ENCODE results near the gene ANKEF1. TPM values are rescaled to one million over a fixed set of nuclear protein-coding genes. Genes with fewer than 3 reads are reported as not detected.

The ANKEF1 gene
- total RNA-seq, 1 experiment from 2014 or later = 5.6 TPM

DNA sequence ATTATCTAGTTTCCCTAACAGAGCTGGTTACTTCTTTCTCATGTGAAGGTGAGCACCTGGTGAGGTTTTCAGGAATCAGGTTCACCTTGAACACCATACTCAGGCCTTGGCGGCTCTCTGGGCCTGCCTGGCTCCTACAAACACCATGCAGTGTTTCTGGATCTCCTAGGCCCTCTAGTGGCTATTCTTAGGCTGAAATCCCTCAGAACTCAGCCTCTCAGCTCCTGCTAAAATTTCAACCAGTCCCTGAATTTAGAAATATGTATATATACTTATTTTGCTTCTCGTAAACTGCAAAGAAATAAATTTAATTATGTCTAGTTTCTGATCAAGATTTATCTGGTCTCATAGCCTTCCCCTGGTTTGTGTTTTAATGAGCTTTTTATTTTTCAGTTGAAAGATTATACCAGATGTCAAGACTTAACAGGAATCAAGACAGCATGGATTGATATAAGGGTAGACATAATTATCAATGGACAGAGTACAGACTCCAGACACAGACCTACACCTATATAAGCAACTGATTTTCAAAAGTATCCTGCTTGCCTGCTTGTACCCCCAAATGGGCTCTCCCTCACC is 55.9 kb downstream of the ANKEF1 start:
- intact Hi-C loops (cut with micrococcal nuclease) = loop anchor here (1.0 to 5.0 kb wide), 6 partner anchors 55 to 577 kb away; no protein-coding TSS in a partner anchor

DNA sequence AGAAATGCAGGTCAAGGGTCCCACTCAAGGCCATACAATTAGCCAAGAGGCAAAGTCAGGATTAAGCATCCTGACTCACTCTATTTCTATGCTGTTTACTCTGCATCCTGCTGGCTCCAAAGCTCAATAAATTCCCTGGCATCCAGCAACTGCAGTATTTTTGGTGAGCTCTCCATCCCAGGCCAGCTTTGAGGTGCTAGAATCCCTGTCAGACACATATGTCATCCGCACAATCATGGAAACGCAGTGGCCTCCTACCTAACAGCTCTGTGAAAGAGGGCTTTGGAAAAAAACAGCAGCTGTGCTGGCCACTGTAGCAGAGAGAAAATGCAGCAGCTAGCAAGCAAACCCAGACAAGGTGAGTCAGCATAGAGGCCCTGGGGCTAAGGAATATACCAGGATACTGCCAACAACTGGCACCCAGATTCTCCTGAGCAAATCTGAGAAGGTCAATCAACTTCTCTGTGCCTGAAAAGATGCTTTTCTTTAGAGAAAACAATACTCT is 58.4 kb downstream of the ANKEF1 start:
- H3K4me1 Mint-ChIP-seq (ENCODE audit: insufficient read depth, unreplicated experiment) = peaks cover 11% of the 10 kb centered on the region
- ChIA-PET CTCF (interaction anchor here (0.6 to 9.5 kb wide), 19 partner anchors 10 to 1304 kb away, joined by 3 to 826 read pairs (median 10); partner anchors contain the start of genes ANKEF1 and MKKS), POLR2A (interaction anchor here (0.8 to 5.2 kb wide), 16 partner anchors 13 to 412 kb away, joined by 3 to 64 read pairs (median 6); partner anchors contain the start of genes ANKEF1, MKKS and SLX4IP)
- intact Hi-C loops (cut with micrococcal nuclease) = loop anchor here (5.0 kb wide), 3 partner anchors 264 to 574 kb away; no protein-coding TSS in a partner anchor
- no peak for TF ChIP-seq CTCF (IDR thresholded peaks at IDR 0.05; ENCODE audit: unreplicated experiment)
- H3K4me3 Mint-ChIP-seq (ENCODE audit: unreplicated experiment) = no peak overlapping the region
- no peaks in the 10 kb centered on the region for H3K9me3 Mint-ChIP-seq (ENCODE audit: unreplicated experiment)
- DNase-seq (ENCODE audit: unreplicated experiment) = peak; percentile 84
- no TSS peak for BruUV-seq (replicated peaks)
- no peaks in the 10 kb centered on the region for H3K27me3 Mint-ChIP-seq (ENCODE audit: insufficient read depth, unreplicated experiment)
- H3K27ac Mint-ChIP-seq (ENCODE audit: low read depth, unreplicated experiment) = no peak overlapping the region
- peaks cover 7% of the 10 kb centered on the region for H3K36me3 Mint-ChIP-seq (ENCODE audit: insufficient read depth, unreplicated experiment)

More for the DNA sequence above, 55.9 kb downstream of the ANKEF1 start:
- TF ChIP-seq CTCF (IDR thresholded peaks at IDR 0.05; ENCODE audit: unreplicated experiment) = peak; percentile 57
- POLR2A ChIA-PET = interaction anchor here (0.6 to 5.2 kb wide), 15 partner anchors 8 to 371 kb away, joined by 3 to 64 read pairs (median 5); partner anchors contain the start of genes ANKEF1 and SLX4IP
- CTCF ChIA-PET = interaction anchor here (0.6 to 9.5 kb wide), 86 partner anchors 8 to 1434 kb away, joined by 3 to 826 read pairs (median 5); partner anchors contain the start of genes ANKEF1, MKKS and SLX4IP
- Mint-ChIP-seq H3K4me1 (ENCODE audit: insufficient read depth, unreplicated experiment) (peaks cover 11% of the 10 kb centered on the region), H3K27ac (ENCODE audit: low read depth, unreplicated experiment) (no peak overlapping the region), H3K4me3 (ENCODE audit: unreplicated experiment) (no peak overlapping the region), H3K36me3 (ENCODE audit: insufficient read depth, unreplicated experiment) (peaks cover 7% of the 10 kb centered on the region), H3K9me3 (ENCODE audit: unreplicated experiment) (no peaks in the 10 kb centered on the region), H3K27me3 (ENCODE audit: insufficient read depth, unreplicated experiment) (no peaks in the 10 kb centered on the region)
- DNase-seq (ENCODE audit: unreplicated experiment) = peak; percentile 69
- no TSS peak for BruUV-seq (replicated peaks)

DNA sequence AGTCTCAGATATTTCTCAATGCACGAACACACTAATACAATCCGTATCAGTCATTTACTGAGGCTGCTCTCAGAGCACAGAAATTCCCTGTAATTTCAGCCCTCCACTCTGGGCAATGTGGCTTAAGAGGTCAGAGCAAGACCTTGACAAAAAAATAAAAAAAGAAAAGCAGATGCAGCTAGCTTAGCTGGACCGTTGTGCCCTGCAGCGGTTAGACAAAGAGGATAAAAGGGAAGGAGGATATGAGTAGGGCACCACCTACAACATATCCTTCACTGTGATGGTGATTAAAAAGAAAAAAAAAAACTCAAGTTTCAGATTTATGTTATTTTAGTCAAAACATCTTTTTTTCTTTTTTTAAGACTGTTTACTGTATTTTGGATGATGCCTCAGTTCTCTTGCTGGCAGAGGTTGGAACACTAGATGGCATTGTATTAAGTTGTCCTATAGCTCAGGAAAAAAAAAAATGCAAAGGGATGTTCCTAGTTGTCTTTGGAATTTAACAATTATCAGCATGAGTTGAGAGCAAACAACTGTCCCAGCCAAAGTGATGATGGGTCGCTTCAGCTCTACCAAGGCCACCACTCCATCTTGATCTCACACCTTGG is 59.9 kb downstream of the ANKEF1 start:
- peaks cover 11% of the 10 kb centered on the region for H3K4me1 Mint-ChIP-seq (ENCODE audit: insufficient read depth, unreplicated experiment)
- no peak overlapping the region for H3K4me3 Mint-ChIP-seq (ENCODE audit: unreplicated experiment)
- ChIA-PET CTCF (interaction anchor here (0.6 to 1.9 kb wide), 14 partner anchors 8 to 477 kb away, joined by 3 to 7 read pairs (median 4); no protein-coding TSS in a partner anchor), POLR2A (interaction anchor here (0.6 kb wide), 1 partner anchor 332 kb away, joined by 3 read pairs; no protein-coding TSS in a partner anchor)
- intact Hi-C loops (cut with micrococcal nuclease) = loop anchor here (5.0 kb wide), 3 partner anchors 263 to 573 kb away; no protein-coding TSS in a partner anchor
- no peak overlapping the region for H3K27ac Mint-ChIP-seq (ENCODE audit: low read depth, unreplicated experiment)
- no TSS peak for BruUV-seq (replicated peaks)
- H3K27me3 Mint-ChIP-seq (ENCODE audit: insufficient read depth, unreplicated experiment) = no peaks in the 10 kb centered on the region
- peaks cover 7% of the 10 kb centered on the region for H3K9me3 Mint-ChIP-seq (ENCODE audit: unreplicated experiment)
- peaks cover 7% of the 10 kb centered on the region for H3K36me3 Mint-ChIP-seq (ENCODE audit: insufficient read depth, unreplicated experiment)
- DNase-seq (ENCODE audit: unreplicated experiment) = no peak
- TF ChIP-seq CTCF (IDR thresholded peaks at IDR 0.05; ENCODE audit: unreplicated experiment) = no peak

GRCh38 chr20:10096790-10097189 is 62.0 kb downstream of the ANKEF1 start:
- Mint-ChIP-seq H3K9me3 (ENCODE audit: unreplicated experiment) (peaks cover 7% of the 10 kb centered on the region), H3K27me3 (ENCODE audit: insufficient read depth, unreplicated experiment) (no peaks in the 10 kb centered on the region)

More at GRCh38 chr20:10096790-10097189, 62.0 kb downstream of the ANKEF1 start:
- ChIA-PET POLR2A (interaction anchor here (0.6 to 1.0 kb wide), 2 partner anchors 41 to 338 kb away, joined by 3 to 4 read pairs; partner anchors contain the start of gene MKKS), CTCF (interaction anchor here (0.6 to 1.4 kb wide), 4 partner anchors 16 to 330 kb away, joined by 3 to 10 read pairs (median 3); no protein-coding TSS in a partner anchor)
- no TSS peak for BruUV-seq (replicated peaks)
- TF ChIP-seq CTCF (IDR thresholded peaks at IDR 0.05; ENCODE audit: unreplicated experiment) = no peak
- intact Hi-C loops (cut with micrococcal nuclease) = no loop called here
- Mint-ChIP-seq H3K27ac (ENCODE audit: low read depth, unreplicated experiment) (no peak overlapping the region), H3K4me3 (ENCODE audit: unreplicated experiment) (no peak overlapping the region), H3K36me3 (ENCODE audit: insufficient read depth, unreplicated experiment) (peaks cover 7% of the 10 kb centered on the region), H3K4me1 (ENCODE audit: insufficient read depth, unreplicated experiment) (peaks cover 11% of the 10 kb centered on the region)
- no peak for DNase-seq (ENCODE audit: unreplicated experiment)

Measured in MCF 10A (cell line).